Ishikawa (cell line): ENCODE measurements around the gene RIN1.

ENCODE experiments used
- CEBPB ChIP-seq: IDR thresholded peaks from 2 replicates; pipeline ENCODE4 v1.6.1; 2012
- CREB1 ChIP-seq: IDR thresholded peaks from 2 replicates; pipeline ENCODE4 v1.6.1; 2012; ENCODE audit warnings: low read depth
- EGR1 ChIP-seq: IDR thresholded peaks from 2 replicates; pipeline ENCODE4 v1.6.1; 2012
- EP300 ChIP-seq: IDR thresholded peaks from 2 replicates; pipeline ENCODE4 v1.6.1; 2012; ENCODE audit warnings: borderline replicate concordance
- FOXM1 ChIP-seq: IDR thresholded peaks from 2 replicates; pipeline ENCODE4 v1.6.1; 2012; ENCODE audit warnings: low read depth, borderline replicate concordance
- NFIC ChIP-seq: IDR thresholded peaks from 2 replicates; pipeline ENCODE4 v1.6.1; 2012
- RAD21 ChIP-seq: IDR thresholded peaks from 2 replicates; pipeline ENCODE4 v1.6.1; 2012; ENCODE audit warnings: low read depth
- TAF1 ChIP-seq: IDR thresholded peaks from 2 replicates; pipeline ENCODE4 v1.6.1; 2012; ENCODE audit warnings: low read depth, mild to moderate bottlenecking
- TCF12 ChIP-seq: IDR thresholded peaks from 2 replicates; pipeline ENCODE4 v1.6.1; 2012; ENCODE audit warnings: low read depth
- TEAD4 ChIP-seq: IDR thresholded peaks from 2 replicates; pipeline ENCODE4 v1.6.1; 2012
- YY1 ChIP-seq: IDR thresholded peaks from 2 replicates; pipeline ENCODE4 v1.6.1; 2012; ENCODE audit warnings: low read depth
- ZBTB7A ChIP-seq: IDR thresholded peaks from 2 replicates; pipeline ENCODE4 v1.6.1; 2012; ENCODE audit warnings: low read depth
- TF ChIP-seq, protein P1 (sequence below): IDR thresholded peaks from 2 replicates; pipeline ENCODE4 v1.6.1; 2012; ENCODE audit warnings: low read depth, mild to moderate bottlenecking
- TF ChIP-seq, protein P2 (sequence below): IDR thresholded peaks from 2 replicates; pipeline ENCODE4 v1.6.1; 2012
- TF ChIP-seq, protein P3 (sequence below): IDR thresholded peaks from 2 replicates; pipeline ENCODE4 v1.6.1; 2012

The RIN1 gene, protein sequence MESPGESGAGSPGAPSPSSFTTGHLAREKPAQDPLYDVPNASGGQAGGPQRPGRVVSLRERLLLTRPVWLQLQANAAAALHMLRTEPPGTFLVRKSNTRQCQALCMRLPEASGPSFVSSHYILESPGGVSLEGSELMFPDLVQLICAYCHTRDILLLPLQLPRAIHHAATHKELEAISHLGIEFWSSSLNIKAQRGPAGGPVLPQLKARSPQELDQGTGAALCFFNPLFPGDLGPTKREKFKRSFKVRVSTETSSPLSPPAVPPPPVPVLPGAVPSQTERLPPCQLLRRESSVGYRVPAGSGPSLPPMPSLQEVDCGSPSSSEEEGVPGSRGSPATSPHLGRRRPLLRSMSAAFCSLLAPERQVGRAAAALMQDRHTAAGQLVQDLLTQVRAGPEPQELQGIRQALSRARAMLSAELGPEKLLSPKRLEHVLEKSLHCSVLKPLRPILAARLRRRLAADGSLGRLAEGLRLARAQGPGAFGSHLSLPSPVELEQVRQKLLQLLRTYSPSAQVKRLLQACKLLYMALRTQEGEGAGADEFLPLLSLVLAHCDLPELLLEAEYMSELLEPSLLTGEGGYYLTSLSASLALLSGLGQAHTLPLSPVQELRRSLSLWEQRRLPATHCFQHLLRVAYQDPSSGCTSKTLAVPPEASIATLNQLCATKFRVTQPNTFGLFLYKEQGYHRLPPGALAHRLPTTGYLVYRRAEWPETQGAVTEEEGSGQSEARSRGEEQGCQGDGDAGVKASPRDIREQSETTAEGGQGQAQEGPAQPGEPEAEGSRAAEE

DNA sequence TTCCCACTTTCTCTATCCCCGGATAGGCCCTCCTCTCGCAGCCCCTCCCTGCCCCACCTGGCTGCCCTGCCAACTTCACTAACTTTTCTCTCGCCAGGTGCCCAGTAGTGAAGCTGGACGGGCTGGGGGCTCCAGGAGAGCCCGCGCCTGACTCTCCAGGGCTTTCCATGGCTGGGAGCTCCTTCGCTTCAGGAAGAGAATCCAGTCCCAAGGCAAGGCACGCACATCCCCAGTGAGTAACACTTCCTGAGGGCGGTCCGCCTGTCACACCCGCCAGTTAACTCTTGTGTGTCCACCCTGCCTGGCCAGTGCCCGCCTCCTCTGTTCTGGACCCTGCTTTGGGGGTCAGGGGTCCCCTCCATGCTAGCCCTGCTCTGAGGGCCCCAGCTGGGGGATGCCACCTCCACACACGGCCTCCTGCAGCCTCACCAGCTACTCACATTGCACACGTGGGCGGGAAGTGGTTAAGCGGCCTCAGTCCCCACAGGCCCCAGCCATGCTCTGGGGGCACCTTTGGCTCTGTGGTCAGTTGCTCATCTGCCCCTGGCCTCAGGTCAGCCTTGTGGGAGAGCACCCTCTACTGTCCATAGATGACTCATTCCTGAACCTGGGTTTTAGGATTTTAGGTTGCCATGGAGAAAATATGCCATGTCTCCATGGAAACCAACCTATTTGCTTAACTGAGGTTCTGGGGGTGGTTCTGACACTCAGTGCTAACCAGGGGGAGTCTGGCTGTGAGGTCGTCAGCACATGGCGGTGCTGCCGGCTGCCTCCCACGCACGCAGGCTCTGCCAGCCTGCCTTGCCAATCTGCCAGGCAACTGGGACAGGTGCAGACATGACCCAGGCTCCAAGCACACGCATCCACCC, at the start of gene RIN1:
TSS of gene RIN1 (minus strand) at position 201 of the 869 bp plus-strand sequence. CDS start at position 169, 32 bp downstream.
- TF ChIP-seq TAF1 (no peak), CEBPB (no peak), YY1 (0 out of 2 replicates have a peak, but pooled peaks have one; percentile 9), ZBTB7A (peak; percentile 88; the same call in 1 of the 2 replicates), RAD21 (peak; percentile 50), EP300 (peak; percentile 30; the same call in 1 of the 2 replicates), FOXM1 (no peak), TCF12 (0 out of 2 replicates have a peak, but pooled peaks have one; percentile 32), TEAD4 (0 out of 2 replicates have a peak, but pooled peaks have one; percentile 3), NFIC (no peak), EGR1 (peak; percentile 42)
- TF ChIP-seq, protein P1, sequence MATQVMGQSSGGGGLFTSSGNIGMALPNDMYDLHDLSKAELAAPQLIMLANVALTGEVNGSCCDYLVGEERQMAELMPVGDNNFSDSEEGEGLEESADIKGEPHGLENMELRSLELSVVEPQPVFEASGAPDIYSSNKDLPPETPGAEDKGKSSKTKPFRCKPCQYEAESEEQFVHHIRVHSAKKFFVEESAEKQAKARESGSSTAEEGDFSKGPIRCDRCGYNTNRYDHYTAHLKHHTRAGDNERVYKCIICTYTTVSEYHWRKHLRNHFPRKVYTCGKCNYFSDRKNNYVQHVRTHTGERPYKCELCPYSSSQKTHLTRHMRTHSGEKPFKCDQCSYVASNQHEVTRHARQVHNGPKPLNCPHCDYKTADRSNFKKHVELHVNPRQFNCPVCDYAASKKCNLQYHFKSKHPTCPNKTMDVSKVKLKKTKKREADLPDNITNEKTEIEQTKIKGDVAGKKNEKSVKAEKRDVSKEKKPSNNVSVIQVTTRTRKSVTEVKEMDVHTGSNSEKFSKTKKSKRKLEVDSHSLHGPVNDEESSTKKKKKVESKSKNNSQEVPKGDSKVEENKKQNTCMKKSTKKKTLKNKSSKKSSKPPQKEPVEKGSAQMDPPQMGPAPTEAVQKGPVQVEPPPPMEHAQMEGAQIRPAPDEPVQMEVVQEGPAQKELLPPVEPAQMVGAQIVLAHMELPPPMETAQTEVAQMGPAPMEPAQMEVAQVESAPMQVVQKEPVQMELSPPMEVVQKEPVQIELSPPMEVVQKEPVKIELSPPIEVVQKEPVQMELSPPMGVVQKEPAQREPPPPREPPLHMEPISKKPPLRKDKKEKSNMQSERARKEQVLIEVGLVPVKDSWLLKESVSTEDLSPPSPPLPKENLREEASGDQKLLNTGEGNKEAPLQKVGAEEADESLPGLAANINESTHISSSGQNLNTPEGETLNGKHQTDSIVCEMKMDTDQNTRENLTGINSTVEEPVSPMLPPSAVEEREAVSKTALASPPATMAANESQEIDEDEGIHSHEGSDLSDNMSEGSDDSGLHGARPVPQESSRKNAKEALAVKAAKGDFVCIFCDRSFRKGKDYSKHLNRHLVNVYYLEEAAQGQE, result no peak
- TF ChIP-seq, protein P2, sequence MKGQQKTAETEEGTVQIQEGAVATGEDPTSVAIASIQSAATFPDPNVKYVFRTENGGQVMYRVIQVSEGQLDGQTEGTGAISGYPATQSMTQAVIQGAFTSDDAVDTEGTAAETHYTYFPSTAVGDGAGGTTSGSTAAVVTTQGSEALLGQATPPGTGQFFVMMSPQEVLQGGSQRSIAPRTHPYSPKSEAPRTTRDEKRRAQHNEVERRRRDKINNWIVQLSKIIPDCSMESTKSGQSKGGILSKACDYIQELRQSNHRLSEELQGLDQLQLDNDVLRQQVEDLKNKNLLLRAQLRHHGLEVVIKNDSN, result peak; percentile 15; the same call in 1 of the 2 replicates
- TF ChIP-seq, protein P3, sequence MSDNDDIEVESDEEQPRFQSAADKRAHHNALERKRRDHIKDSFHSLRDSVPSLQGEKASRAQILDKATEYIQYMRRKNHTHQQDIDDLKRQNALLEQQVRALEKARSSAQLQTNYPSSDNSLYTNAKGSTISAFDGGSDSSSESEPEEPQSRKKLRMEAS, result peak; percentile 31

DNA sequence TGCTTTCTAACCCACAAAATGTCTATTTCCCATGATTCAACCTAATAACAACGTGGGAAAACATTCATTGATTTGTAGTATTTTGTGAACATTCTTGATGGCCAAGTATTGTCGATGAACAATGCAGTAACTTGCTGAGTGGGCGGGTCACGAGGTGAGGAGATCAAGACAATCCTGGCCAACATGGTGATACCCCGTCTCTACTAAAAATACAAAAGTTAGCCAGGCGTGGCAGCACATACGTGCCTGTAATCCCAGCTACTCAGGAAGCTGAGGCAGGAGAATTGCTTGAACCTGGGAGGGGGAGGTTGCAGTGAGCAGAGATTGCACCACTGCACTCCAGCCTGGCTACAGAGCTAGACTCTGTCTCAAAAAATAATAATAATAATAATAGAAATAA, 44.0 kb upstream of the RIN1 start:
- peak; percentile 53; the same call in 1 of the 2 replicates for TF ChIP-seq EP300
- TF ChIP-seq CEBPB, result 0 out of 2 replicates have a peak, but pooled peaks have one; percentile 13
- peak; percentile 57 for TF ChIP-seq EGR1
- TF ChIP-seq, protein P2, result 0 out of 2 replicates have a peak, but pooled peaks have one; percentile 39
- peak; percentile 18; the same call in 1 of the 2 replicates for TF ChIP-seq TEAD4

DNA sequence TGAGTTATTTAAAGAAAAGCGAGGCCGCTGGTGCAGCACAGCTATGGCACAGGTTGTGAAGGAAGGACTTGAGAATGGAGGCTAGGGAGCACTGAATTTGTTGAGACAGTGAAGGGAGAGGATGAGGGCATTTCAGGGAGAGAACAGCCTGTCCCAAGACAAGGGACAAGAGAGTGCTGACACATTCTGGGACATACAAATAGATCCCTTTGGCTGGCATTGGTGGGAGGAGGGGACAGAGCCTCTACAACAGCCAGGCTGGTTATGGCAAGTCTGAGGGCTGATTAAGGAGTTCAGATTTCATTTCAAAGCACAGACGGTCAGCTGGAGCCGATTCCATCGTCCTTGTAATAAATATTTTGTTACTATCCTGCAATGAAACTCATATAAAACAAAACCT, 37.0 kb upstream of the RIN1 start:
- TF ChIP-seq NFIC, result no peak
- no peak for TF ChIP-seq ZBTB7A
- TF ChIP-seq, protein P2, result no peak
- TF ChIP-seq EP300, result no peak
- TF ChIP-seq TCF12, result no peak
- no peak for TF ChIP-seq CREB1
- TF ChIP-seq, protein P3, result no peak

DNA sequence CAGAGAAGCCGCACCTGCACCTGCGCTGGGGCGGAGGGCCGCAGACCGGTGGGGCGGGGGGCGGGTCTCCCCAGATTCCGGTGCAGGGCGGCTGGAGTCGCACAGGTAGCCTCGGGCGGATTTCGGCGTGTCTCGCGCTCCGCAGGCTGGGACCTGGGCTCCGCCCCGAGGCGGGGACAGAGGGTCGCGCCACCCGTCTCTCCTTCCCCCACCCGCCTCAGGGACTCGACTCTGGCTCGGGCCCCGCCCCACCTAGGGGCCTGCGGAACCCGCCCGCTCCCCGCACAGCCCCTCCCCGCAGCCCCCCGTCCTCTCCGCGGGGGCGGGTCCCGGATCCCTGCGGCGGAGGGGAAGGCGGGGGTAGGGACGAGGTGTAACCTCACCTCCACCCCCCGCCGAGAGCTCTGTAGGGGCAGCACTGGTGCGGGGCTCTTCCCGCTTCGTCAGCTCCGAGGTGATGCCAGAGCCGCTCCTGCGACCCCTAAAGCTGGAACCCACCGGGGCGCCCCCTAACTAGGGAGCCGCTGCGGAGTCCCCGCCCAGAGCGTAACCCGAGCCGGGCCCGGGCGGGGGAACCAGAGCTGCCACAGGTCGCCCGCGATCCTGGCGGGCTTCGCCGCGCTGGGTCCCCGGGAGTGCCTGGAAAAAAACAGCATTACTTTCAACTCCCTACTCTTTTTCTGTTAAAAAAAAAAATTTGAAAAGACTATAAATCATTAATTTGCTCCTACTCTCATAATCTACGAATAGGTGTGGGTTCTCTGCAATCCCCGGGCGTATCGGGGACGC, 35.6 kb upstream of the RIN1 start, which contains the start of gene SLC29A2:
TSS of gene SLC29A2 (minus strand) at position 134 of the 789 bp plus-strand sequence. CDS start 169 bp downstream, outside the sequence.
- TF ChIP-seq NFIC (no peak), EP300 (peak; percentile 34; the same call in 1 of the 2 replicates), ZBTB7A (peak; percentile 95), TCF12 (peak; percentile 7), EGR1 (peak; percentile 71), CREB1 (peak; percentile 25; the same call in 1 of the 2 replicates), TAF1 (peak; percentile 50; the same call in 1 of the 2 replicates)
- TF ChIP-seq, protein P2, result no peak
- TF ChIP-seq, protein P3, result no peak
